ENCODE results near the gene DHRS3. TPM values are rescaled to one million over a fixed set of nuclear protein-coding genes. Genes with fewer than 3 reads are reported as not detected.

The DHRS3 gene
- total and polyA plus RNA-seq, 2 of the 13 experiments (the other 11 are each of a cell fraction or from before 2014, with no cell fraction given): 48.5 to 90.5 TPM

DNA sequence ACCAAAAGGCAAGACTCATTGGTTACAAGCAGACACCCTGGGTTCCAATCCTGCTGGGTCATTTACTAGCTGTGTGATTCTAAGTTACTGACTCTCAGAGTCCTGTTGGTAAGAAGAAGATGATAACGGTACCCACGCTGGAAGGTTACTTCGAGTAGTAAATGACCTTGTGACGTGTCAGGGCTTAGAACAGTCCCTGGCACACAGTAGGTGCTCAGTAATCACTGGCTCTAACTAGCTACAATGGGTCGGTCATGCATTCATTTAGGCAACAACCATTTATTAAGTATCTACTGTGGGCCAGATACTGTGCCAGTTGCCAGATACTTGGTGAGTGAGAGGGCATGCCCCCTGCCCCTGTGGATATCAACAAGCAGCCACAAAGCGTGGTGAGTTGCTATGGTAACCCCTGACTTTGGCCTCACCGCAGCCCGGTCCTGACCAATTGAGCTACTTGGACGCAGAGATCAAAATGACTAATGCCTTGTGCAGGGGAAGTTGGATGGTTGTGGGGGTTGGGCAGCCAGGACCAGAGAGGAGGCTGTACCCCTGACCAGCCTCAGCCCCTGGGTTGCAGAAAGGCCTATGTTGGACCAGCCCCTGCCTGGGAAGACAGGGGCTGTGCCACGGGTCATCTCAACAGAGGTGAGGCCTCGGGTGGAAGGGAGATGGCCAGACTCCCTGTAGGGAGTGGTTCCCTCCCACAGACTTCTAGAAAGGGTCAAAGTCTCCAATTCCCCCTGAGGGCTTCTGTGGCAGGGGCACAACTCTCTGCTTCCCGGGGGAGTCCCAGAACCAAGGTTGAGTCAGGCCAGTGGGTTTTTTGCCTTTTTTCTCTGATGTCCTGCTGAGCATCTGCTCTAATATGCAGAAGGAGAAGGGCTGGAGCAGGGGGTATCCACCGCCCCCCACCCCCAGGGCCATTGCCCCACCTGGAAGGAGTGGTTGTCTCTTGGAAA lies 16.0 kb downstream of the DHRS3 start (continued):
- no peak for TF ChIP-seq FOSL1 (CRISPR knock-in tag; IDR thresholded peaks at IDR 0.05; ENCODE audit: borderline replicate concordance)
- no peak for TF ChIP-seq ZNF570 (CRISPR knock-in tag; IDR thresholded peaks at IDR 0.05; ENCODE audit: borderline replicate concordance)
- TF ChIP-seq ARHGAP35 (CRISPR knock-in tag; IDR thresholded peaks at IDR 0.05; ENCODE audit: borderline replicate concordance): no peak
- peak; percentile 3; the same call in 1 of the 2 replicates for TF ChIP-seq HOXA3 (CRISPR knock-in tag; IDR thresholded peaks at IDR 0.05)
- no peak for TF ChIP-seq MIER3 (CRISPR knock-in tag; IDR thresholded peaks at IDR 0.05; ENCODE audit: borderline replicate concordance)
- TF ChIP-seq, protein P1, sequence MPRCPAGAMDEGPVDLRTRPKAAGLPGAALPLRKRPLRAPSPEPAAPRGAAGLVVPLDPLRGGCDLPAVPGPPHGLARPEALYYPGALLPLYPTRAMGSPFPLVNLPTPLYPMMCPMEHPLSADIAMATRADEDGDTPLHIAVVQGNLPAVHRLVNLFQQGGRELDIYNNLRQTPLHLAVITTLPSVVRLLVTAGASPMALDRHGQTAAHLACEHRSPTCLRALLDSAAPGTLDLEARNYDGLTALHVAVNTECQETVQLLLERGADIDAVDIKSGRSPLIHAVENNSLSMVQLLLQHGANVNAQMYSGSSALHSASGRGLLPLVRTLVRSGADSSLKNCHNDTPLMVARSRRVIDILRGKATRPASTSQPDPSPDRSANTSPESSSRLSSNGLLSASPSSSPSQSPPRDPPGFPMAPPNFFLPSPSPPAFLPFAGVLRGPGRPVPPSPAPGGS (CRISPR knock-in tag; IDR thresholded peaks at IDR 0.05): peak; percentile 61; the same call in 1 of the 2 replicates
- no peak for TF ChIP-seq ZNF33B (CRISPR knock-in tag; IDR thresholded peaks at IDR 0.05)
- TF ChIP-seq ZKSCAN1 (IDR thresholded peaks at IDR 0.05; ENCODE audit: low read length): peak; percentile 87
- TF ChIP-seq FOXM1 (CRISPR knock-in tag; IDR thresholded peaks at IDR 0.05): no peak

DNA sequence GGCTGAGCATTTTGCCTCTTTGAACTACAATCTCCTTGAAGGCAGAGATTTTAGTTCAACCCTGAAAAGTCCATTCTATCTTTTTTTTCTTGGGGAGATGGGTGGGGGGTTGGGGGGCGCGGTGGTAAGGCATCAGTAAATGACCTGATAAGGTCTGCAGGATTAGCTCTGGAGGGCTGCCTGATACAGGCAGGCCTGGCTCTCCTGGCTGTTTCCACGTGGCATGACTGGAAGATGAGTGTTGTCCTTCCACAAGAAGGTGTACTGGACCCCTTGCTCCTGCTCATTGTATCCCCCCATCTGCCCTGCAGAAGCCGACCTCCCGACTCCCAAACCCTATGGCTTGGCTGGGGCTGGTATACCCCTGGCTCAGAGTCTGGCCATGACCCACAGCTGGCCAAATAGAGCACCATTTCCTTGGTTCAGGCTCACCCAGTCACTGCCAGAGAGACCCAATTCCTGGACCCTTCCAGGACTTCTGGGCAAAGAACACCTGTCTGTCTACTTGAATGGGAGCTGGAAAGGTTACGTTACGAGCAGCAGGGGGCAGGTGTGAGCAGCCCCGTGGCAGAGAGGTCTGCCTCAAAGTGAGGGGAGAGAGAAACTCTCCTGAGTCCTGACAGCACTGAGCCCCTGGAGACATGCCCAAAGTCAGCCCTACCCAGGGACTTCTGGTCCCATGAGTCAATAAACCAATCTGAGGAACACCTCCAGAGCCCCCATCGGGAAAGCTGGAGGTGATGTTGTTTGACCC lies 17.0 kb downstream of the DHRS3 start:
- Histone ChIP-seq H3K9me3 (ENCODE audit: low read length) (no peaks in the 10 kb centered on the region), H3K79me2 (ENCODE audit: insufficient read depth, low read length) (peaks cover 91% of the 10 kb centered on the region), H3K4me2 (ENCODE audit: low read depth, low read length) (no peak overlapping the region), H3K9ac (ENCODE audit: insufficient read depth, low read depth, low read length) (no peak overlapping the region), H3K4me1 (ENCODE audit: insufficient read depth, low read length) (peaks cover 97% of the 10 kb centered on the region), H2AFZ (ENCODE audit: low read length) (no peak overlapping the region), H3K27me3 (ENCODE audit: control insufficient read depth in 1 of 2, insufficient read depth in 2 of 2, low read length in 2 of 2) (no peaks in the 10 kb centered on the region), H3K27ac (ENCODE audit: extremely low read length, insufficient read depth, low read length) (no peak overlapping the region), H3K36me3 (replicated peaks in 1 of 2; ENCODE audit: control insufficient read depth in 1 of 2, insufficient read depth in 2 of 2, low read length in 2 of 2) (peaks cover 14 to 64% of the 10 kb centered on the region in 2 experiments), H4K20me1 (ENCODE audit: insufficient read depth, low read length) (peaks cover 94% of the 10 kb centered on the region), H3K4me3 (replicated peaks in 1 of 3; ENCODE audit: insufficient read depth in 1 of 3, low read depth in 2 of 3, low read length in 3 of 3) (no peak overlapping the region)
- in situ Hi-C loops (cut with HindIII; ENCODE audit: extremely low pct_ligation_motif_present, low pct_unique_long_range_greater_than_20kb): no loop called here
- WGBS (ENCODE audit: low lambda C conversion rate): 82% methylated on average over 7 of the region's 9 CpGs
- peak; percentile 55 for ATAC-seq
- CTCF ChIA-PET (ENCODE audit: low intra/inter-chr PET ratio, low total read pairs): interaction anchor here (4.2 kb wide), 1 partner anchor 18 kb away, joined by 56 read pairs; the partner anchor contains the start of gene DHRS3
- FAIRE-seq: peak; percentile 18
- POLR2A ChIA-PET: interaction anchor here (1.0 to 17.4 kb wide), 3 partner anchors 11 to 147 kb away, joined by 3 to 357 read pairs (median 4); partner anchors contain the start of gene DHRS3
- no TSS peak for BruUV-seq (replicated peaks)
- peak; percentile 62 for DNase-seq (ENCODE audit: low spot score)
- intact Hi-C loops (cut with micrococcal nuclease; ENCODE audit: unreplicated experiment): loop anchor here (1.0 kb wide), 1 partner anchor 18 kb away; no protein-coding TSS in a partner anchor
- TF ChIP-seq IKZF5 (CRISPR knock-in tag; IDR thresholded peaks at IDR 0.05) (no peak), HDAC1 (CRISPR knock-in tag; IDR thresholded peaks at IDR 0.05) (no peak), MBD4 (IDR thresholded peaks at IDR 0.05; ENCODE audit: borderline replicate concordance, low read length) (no peak), ZSCAN29 (CRISPR knock-in tag; conservative IDR thresholded peaks at IDR 0.05) (no peak), RBM22 (optimal IDR thresholded peaks at IDR 0.05; ENCODE audit: low read length) (peak; percentile 21), AGO1 (IDR thresholded peaks at IDR 0.05; ENCODE audit: low read depth, low read length, poor library complexity, severe bottlenecking) (no peak), BCL6 (CRISPR knock-in tag; IDR thresholded peaks at IDR 0.05) (no peak), ZFP91 (CRISPR knock-in tag; IDR thresholded peaks at IDR 0.05; ENCODE audit: borderline replicate concordance) (no peak)
